Measurements from ENCODE around the gene TEN1. TPM values are rescaled to one million over a fixed set of nuclear protein-coding genes. Genes with fewer than 3 reads are reported as not detected.

TEN1 gene
- total and polyA plus RNA-seq, 9 of the 15 experiments (the other 6 are each of a cell fraction or from before 2014, with no cell fraction given): 1.3 to 25.7 (median 10.1) TPM

- TF ChIP-seq NKRF (IDR thresholded peaks at IDR 0.05; ENCODE audit: borderline replicate concordance) (0 out of 2 replicates have a peak, but pooled peaks have one; percentile 28), MTA3 (IDR thresholded peaks at IDR 0.05; ENCODE audit: borderline replicate concordance) (no peak), GATAD2B (IDR thresholded peaks at IDR 0.05; ENCODE audit: borderline replicate concordance) (no peak), KDM4B (IDR thresholded peaks at IDR 0.05; ENCODE audit: borderline replicate concordance in 2 of 2, low read depth in 1 of 2) (no peak), CTBP1 (IDR thresholded peaks at IDR 0.05; ENCODE audit: borderline replicate concordance) (no peak), FOXP1 (CRISPR knock-in tag; IDR thresholded peaks at IDR 0.05) (no peak), ZNF311 (CRISPR knock-in tag; IDR thresholded peaks at IDR 0.05) (no peak), CSDE1 (IDR thresholded peaks at IDR 0.05) (peak in 1 of 2 experiments; percentile 32; a peak in 1 of 4 replicates), PHF21A (IDR thresholded peaks at IDR 0.05; ENCODE audit: borderline replicate concordance, low read depth) (no peak), LARP7 (IDR thresholded peaks at IDR 0.05) (peak; percentile 86; the same call in 1 of the 2 replicates), SMAD4 (CRISPR knock-in tag; conservative IDR thresholded peaks at IDR 0.05) (no peak), BHLHE40 (IDR thresholded peaks at IDR 0.05; ENCODE audit: low read length) (no peak), ARHGAP35 (IDR thresholded peaks at IDR 0.05; ENCODE audit: partially characterized antibody) (peak; percentile 76), HLTF (IDR thresholded peaks at IDR 0.05) (peak; percentile 80; the same call in 1 of the 2 replicates), THRB (CRISPR knock-in tag; conservative IDR thresholded peaks at IDR 0.05) (no peak), BDP1 (IDR thresholded peaks at IDR 0.05; ENCODE audit: insufficient read depth, insufficient read length) (no peak), HBP1 (CRISPR knock-in tag; IDR thresholded peaks at IDR 0.05) (peak; percentile 83; the same call in 1 of the 2 replicates), HINFP (tag; conservative IDR thresholded peaks at IDR 0.05; ENCODE audit: low read depth) (no peak), ELK3 (CRISPR knock-in tag; IDR thresholded peaks at IDR 0.05) (no peak), TCF15 (CRISPR knock-in tag; IDR thresholded peaks at IDR 0.05) (no peak), PHB2 (IDR thresholded peaks at IDR 0.05; ENCODE audit: low read depth) (peak; percentile 26; the same call in 1 of the 2 replicates), SLC30A9 (CRISPR knock-in tag; IDR thresholded peaks at IDR 0.05) (no peak), HDAC1 (IDR thresholded peaks at IDR 0.05) (no peak)
These were observed 3.3 kb upstream of the TEN1 start (continued) for GRCh38 chr17:75975757-75976174.
